ENCODE measurements around the gene TSSC4. TPM values are rescaled to one million over a fixed set of nuclear protein-coding genes. Genes with fewer than 3 reads are reported as not detected.
"Not testable (repeated sequence)": the region's sequence is repeated elsewhere in the genome, so short reads cannot be mapped to it uniquely, and the experiment has no call there.

Gene TSSC4
- total RNA-seq, 3 donors from 2014 or later (not counting 1 experiment from before 2014, with no cell fraction given), result 52.8 to 67.9 (median 59.3) TPM

DNA sequence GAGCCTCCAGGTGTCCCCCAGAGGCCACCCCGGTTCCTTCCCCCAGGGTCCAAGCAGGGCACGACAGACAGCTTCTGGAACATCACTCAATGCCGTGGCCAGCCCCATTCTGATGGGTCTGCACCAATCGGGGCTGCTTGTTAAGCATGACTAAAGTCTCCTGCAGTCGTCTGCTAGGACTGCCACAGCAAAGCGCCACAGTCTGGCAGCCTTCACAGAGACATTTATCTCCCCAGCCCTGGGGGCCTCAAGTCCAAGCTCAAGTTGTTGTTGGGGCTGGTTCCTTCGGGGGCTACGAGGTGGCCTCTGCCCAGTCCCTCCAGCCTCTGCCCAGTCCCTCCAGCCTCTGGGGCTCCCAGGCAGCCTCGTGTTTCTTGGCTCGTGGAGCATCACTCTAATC lies 37.4 kb upstream of the TSSC4 start:
- Mint-ChIP-seq H3K27me3 (ENCODE audit: low read depth in 2 of 2) (peaks cover 0 to 11% of the 10 kb centered on the region in 2 donors), H3K4me1 (peaks cover 0 to 4% of the 10 kb centered on the region in 2 donors), H3K4me3 (no peak overlapping the region), H3K27ac (no peak overlapping the region), H3K36me3 (no peaks in the 10 kb centered on the region), H3K9me3 (no peaks in the 10 kb centered on the region)
- no peaks in the 10 kb centered on the region for H3K4me1 ChIP-seq (ENCODE audit: control insufficient read depth, insufficient read depth, low read length)
- intact Hi-C loops (cut with micrococcal nuclease), result no loop called here
- TF ChIP-seq, protein P1, sequence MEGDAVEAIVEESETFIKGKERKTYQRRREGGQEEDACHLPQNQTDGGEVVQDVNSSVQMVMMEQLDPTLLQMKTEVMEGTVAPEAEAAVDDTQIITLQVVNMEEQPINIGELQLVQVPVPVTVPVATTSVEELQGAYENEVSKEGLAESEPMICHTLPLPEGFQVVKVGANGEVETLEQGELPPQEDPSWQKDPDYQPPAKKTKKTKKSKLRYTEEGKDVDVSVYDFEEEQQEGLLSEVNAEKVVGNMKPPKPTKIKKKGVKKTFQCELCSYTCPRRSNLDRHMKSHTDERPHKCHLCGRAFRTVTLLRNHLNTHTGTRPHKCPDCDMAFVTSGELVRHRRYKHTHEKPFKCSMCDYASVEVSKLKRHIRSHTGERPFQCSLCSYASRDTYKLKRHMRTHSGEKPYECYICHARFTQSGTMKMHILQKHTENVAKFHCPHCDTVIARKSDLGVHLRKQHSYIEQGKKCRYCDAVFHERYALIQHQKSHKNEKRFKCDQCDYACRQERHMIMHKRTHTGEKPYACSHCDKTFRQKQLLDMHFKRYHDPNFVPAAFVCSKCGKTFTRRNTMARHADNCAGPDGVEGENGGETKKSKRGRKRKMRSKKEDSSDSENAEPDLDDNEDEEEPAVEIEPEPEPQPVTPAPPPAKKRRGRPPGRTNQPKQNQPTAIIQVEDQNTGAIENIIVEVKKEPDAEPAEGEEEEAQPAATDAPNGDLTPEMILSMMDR (IDR thresholded peaks at IDR 0.05), result no peak
- no peaks in the 10 kb centered on the region for H3K27me3 ChIP-seq (ENCODE audit: control insufficient read depth, insufficient read depth, low read length)
- no peaks in the 10 kb centered on the region for H3K9me3 ChIP-seq (ENCODE audit: control insufficient read depth, insufficient read depth, low read length)
- no peak for DNase-seq
- no peak for ATAC-seq
- no peak overlapping the region for H3K4me3 ChIP-seq (ENCODE audit: low read length)
- no peaks in the 10 kb centered on the region for H3K36me3 ChIP-seq (ENCODE audit: control insufficient read depth, insufficient read depth, low read length)
- H3K27ac ChIP-seq (ENCODE audit: low read length), result no peak overlapping the region
- WGBS (ENCODE audit: insufficient coverage), result 87% methylated on average over 10 of the region's 10 CpGs

DNA sequence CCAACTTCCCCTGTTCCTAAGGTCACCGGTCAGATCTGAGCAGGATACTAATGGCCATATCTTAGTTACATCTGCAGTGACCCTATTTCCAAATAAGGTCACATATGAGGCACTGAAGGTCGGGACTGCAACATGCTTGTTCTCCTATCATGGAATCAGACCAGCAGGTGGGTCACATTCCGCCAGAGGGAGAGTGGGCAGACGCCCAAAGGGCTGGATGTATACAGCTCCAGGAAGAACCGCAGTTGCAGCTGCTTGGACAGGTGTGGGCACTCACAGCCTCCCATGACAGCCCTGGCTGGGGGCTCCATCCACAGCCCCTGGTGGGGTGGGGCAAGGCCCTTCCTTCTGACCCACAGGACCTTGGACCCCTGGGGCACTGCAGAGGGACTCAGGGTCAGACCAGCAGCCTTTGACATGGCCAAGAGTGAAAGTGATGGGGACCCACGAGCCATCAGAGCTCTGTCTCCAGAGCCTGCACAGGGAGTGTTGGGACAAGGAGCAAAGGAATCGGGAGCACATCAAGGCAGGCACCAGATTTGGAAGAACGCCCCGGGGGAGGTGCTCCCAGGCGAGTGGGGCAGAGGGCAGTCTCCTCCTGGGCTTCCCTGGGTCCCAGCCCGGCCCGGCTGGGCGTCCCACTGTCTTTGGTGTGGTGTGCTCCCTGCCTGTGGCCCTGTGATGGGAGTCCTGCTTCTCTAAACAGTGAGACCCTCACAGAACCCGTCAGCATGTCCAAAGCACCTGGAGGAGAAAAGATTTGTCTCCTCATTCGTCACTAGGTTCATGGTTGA lies 36.8 kb upstream of the TSSC4 start:
- H3K36me3 Mint-ChIP-seq, result no peaks in the 10 kb centered on the region
- intact Hi-C loops (cut with micrococcal nuclease), result no loop called here
- WGBS (ENCODE audit: insufficient coverage), result 90% methylated on average over 15 of the region's 15 CpGs
- H3K4me1 Mint-ChIP-seq, result peaks cover 0 to 4% of the 10 kb centered on the region in 2 donors
- Histone ChIP-seq H3K27ac (ENCODE audit: low read length) (no peak overlapping the region), H3K4me1 (ENCODE audit: control insufficient read depth, insufficient read depth, low read length) (no peaks in the 10 kb centered on the region), H3K36me3 (ENCODE audit: control insufficient read depth, insufficient read depth, low read length) (no peaks in the 10 kb centered on the region), H3K27me3 (ENCODE audit: control insufficient read depth, insufficient read depth, low read length) (no peaks in the 10 kb centered on the region), H3K4me3 (ENCODE audit: low read length) (no peak overlapping the region), H3K9me3 (ENCODE audit: control insufficient read depth, insufficient read depth, low read length) (no peaks in the 10 kb centered on the region)
- no peaks in the 10 kb centered on the region for H3K9me3 Mint-ChIP-seq
- H3K27me3 Mint-ChIP-seq (ENCODE audit: low read depth in 2 of 2), result peaks cover 0 to 11% of the 10 kb centered on the region in 2 donors
- DNase-seq, result no peak
- TF ChIP-seq, protein P1 (IDR thresholded peaks at IDR 0.05), result no peak
- H3K27ac Mint-ChIP-seq, result no peak overlapping the region
- no peak for ATAC-seq
- no peak overlapping the region for H3K4me3 Mint-ChIP-seq

DNA sequence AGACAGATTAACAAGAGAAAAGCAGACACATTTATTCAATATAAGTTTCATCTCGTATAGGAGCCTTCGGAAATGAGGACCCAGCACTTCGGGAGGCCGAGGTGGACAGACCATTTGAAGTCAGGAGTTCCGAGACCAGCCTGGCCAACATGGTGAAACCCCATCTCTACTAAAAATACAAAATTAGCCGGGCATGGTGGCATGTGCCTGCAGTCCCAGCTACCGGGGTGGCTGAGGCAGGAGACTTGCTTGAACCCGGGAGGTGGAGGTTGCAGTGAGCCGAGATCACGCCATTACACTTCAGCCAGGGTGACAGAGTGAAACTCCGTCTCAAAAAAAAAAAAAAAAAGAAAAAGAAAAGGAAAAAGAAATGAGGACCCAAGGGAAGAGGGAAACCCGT lies 36.2 kb upstream of the TSSC4 start:
- intact Hi-C loops (cut with micrococcal nuclease); H3K4me1 Mint-ChIP-seq; H3K27ac ChIP-seq (ENCODE audit: low read length); H3K27me3 ChIP-seq (ENCODE audit: control insufficient read depth, insufficient read depth, low read length); H3K36me3 Mint-ChIP-seq; DNase-seq; H3K36me3 ChIP-seq (ENCODE audit: control insufficient read depth, insufficient read depth, low read length); H3K9me3 Mint-ChIP-seq; H3K9me3 ChIP-seq (ENCODE audit: control insufficient read depth, insufficient read depth, low read length); H3K4me1 ChIP-seq (ENCODE audit: control insufficient read depth, insufficient read depth, low read length); ATAC-seq; H3K4me3 ChIP-seq (ENCODE audit: low read length); H3K27ac Mint-ChIP-seq: not testable (repeated sequence)
- peaks cover 0 to 11% of the 10 kb centered on the region in 2 donors for H3K27me3 Mint-ChIP-seq (ENCODE audit: low read depth in 2 of 2)
- WGBS (ENCODE audit: insufficient coverage), result 93% methylated on average over 12 of the region's 12 CpGs
- H3K4me3 Mint-ChIP-seq, result peak overlapping the region; percentile 47

DNA sequence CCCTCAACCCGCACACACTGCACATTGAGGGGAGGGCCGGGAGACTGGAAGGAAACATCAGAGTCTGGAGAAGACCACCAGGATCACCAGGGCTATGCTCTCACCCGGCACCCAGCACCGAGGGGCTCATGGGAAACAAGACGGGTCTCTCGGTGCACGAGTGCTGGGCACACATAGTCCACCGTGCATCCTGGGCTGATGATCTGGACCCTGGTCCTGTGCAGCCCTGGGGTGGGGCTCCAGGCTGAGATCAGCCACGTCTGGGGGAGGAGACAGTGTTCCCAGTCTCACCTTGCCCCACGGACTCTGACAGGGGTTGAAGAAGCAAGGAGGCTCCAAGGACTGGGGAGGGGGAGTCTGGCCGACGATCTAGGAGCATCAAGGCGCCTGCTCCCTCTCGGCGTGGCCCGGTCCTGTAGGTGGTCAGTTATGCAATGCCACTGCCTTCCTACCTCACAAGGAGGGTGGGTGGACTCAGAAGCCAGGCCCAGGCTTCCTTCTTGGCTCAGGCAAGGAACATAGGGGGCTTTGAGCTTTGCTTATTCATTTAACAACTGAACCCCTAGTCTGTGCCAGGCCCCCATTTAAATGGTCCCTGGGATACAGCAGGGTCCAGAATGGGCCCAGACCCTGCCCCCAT lies 34.9 kb upstream of the TSSC4 start:
- WGBS (ENCODE audit: insufficient coverage), result 91% methylated on average over 16 of the region's 16 CpGs
- Histone ChIP-seq H3K4me3 (ENCODE audit: low read length) (no peak overlapping the region), H3K9me3 (ENCODE audit: control insufficient read depth, insufficient read depth, low read length) (no peaks in the 10 kb centered on the region), H3K27me3 (ENCODE audit: control insufficient read depth, insufficient read depth, low read length) (no peaks in the 10 kb centered on the region), H3K4me1 (ENCODE audit: control insufficient read depth, insufficient read depth, low read length) (no peaks in the 10 kb centered on the region), H3K36me3 (ENCODE audit: control insufficient read depth, insufficient read depth, low read length) (no peaks in the 10 kb centered on the region), H3K27ac (ENCODE audit: low read length) (no peak overlapping the region)
- no peak overlapping the region for H3K4me3 Mint-ChIP-seq
- DNase-seq (no peak), ATAC-seq (no peak)
- H3K36me3 Mint-ChIP-seq, result no peaks in the 10 kb centered on the region
- H3K27ac Mint-ChIP-seq, result no peak overlapping the region
- H3K27me3 Mint-ChIP-seq (ENCODE audit: low read depth in 2 of 2), result peaks cover 0 to 13% of the 10 kb centered on the region in 2 donors
- TF ChIP-seq, protein P1 (IDR thresholded peaks at IDR 0.05), result no peak
- intact Hi-C loops (cut with micrococcal nuclease), result no loop called here
- peaks cover 0 to 4% of the 10 kb centered on the region in 2 donors for H3K4me1 Mint-ChIP-seq
- no peaks in the 10 kb centered on the region for H3K9me3 Mint-ChIP-seq

Data from natural killer cell (primary cell).